Kidney (tissue), 14 donors: ENCODE measurements around the gene LIFR. TPM values are rescaled to one million over a fixed set of nuclear protein-coding genes. Genes with fewer than 3 reads are reported as not detected.

ENCODE experiments used
- DNase-seq, 5 donors: peaks; one replicate each; pipeline ENCODE4 v3.0.0-alpha.2; 2013 to 2020
- FAIRE-seq: peaks from 2 replicates; lab custom pipeline; 2012; peaks lifted over from hg19 to GRCh38; lab: Jason Lieb, UNC
- H3K27ac ChIP-seq, 2 donors: one replicate each; pipeline ENCODE4 v1.7.0; 2013; ENCODE audit warnings: low read depth in 2 of 2, low read length in 2 of 2, inconsistent platforms in 1 of 2
- H3K27me3 ChIP-seq: one replicate; pipeline ENCODE4 v1.7.1; 2013; ENCODE audit warnings: low read length, inconsistent platforms; ENCODE audit not compliant: control insufficient read depth, insufficient read depth
- H3K36me3 ChIP-seq, 3 donors: one replicate each; pipeline versions ENCODE4 v1.7.0 to v1.7.1; 2013; ENCODE audit warnings: low read length in 3 of 3, control low read depth in 1 of 3, inconsistent platforms in 1 of 3; ENCODE audit not compliant: insufficient read depth in 3 of 3, control insufficient read depth in 2 of 3
- H3K4me1 ChIP-seq, 3 donors: one replicate each; pipeline versions ENCODE4 v1.7.0 to v1.7.1; 2013; ENCODE audit warnings: low read length in 3 of 3, inconsistent platforms in 1 of 3, low read depth in 1 of 3; ENCODE audit not compliant: control insufficient read depth in 2 of 3, insufficient read depth in 2 of 3
- H3K4me3 ChIP-seq, 3 donors: one replicate each; pipeline versions ENCODE4 v1.7.0 to v1.8.1; 2013; ENCODE audit warnings: low read length in 3 of 3, control low read depth in 1 of 3, inconsistent platforms in 1 of 3
- H3K9ac ChIP-seq, 3 donors: one replicate each; pipeline versions ENCODE4 v1.7.0 to v1.7.1; 2013; ENCODE audit warnings: low read length in 3 of 3, control low read depth in 1 of 3, inconsistent platforms in 1 of 3
- H3K9me3 ChIP-seq, 3 donors: one replicate each; pipeline versions ENCODE4 v1.7.0 to v1.7.1; 2013; ENCODE audit warnings: low read length in 3 of 3, control low read depth in 1 of 3, inconsistent platforms in 1 of 3; ENCODE audit not compliant: control insufficient read depth in 2 of 3, insufficient read depth in 1 of 3
- CTCF ChIP-seq: IDR thresholded peaks from 3 replicates; pipeline ENCODE4 v1.5.1; 2012; ENCODE audit warnings: mild to moderate bottlenecking, moderate library complexity, borderline replicate concordance; ENCODE audit not compliant: insufficient read depth; ENCODE audit errors: extremely low read depth
- intact Hi-C: fragments of 100-400 bp; cut with DNase I; formaldehyde crosslinking; loops from one replicate; pipeline ENCODE4 v1.11.1; 2022
- polyA plus RNA-seq: library from polyadenylated mRNA; stranded (reverse); fragments of 350-450 nt; fragmentation: Illumina TruSeq; extraction: RNeasy Lipid Tissue Mini Kit (QIAGEN cat#74804); gene quantifications from one replicate; pipeline ENCODE4 v1.2.3, GENCODE V29; 2014; ENCODE audit warnings: low read depth, low replicate concordance; ENCODE audit not compliant: insufficient read depth
- total RNA-seq: library from RNA; stranded (reverse); fragmentation: NEBNext Ultra II Directional; extraction: Animal tissue kit (Norgen Biotek cat#: 25700); gene quantifications from one replicate; pipeline ENCODE4 v1.2.1, GENCODE V29; 2021
- donor health status: control.
- donor health status: control.
- donor health status: control.
- donor health status: control.
- donor health status: control.
- donor health status: DM: yes; HTN: yes; CAD: no.
- donor health status: Normal renal cell carcinoma (clear cell type).

The LIFR gene
- total and polyA plus RNA-seq, 2 donors from 2014 or later: 8.5 to 90.1 TPM

GRCh38 chr5:38557792-38558191 is 1.3 kb upstream of the LIFR start:
- Histone ChIP-seq H3K27me3 (no peaks in the 10 kb centered on the region), H3K4me3 (peak overlapping the region; percentile 82 to 89 (median 87)), H3K9me3 (no peaks in the 10 kb centered on the region), H3K36me3 (no peaks in the 10 kb centered on the region), H3K27ac (no peak overlapping the region), H3K9ac (peak overlapping the region in 2 of 3 donors; percentile 75 to 90), H3K4me1 (peaks cover 2 to 8% (median 6%) of the 10 kb centered on the region in 3 donors)
- FAIRE-seq (no peak), DNase-seq (no peak)
- intact Hi-C loops: no loop called here
- TF ChIP-seq CTCF: no peak

GRCh38 chr5:38557308-38557710 is 863 bp upstream of the LIFR start:
- no peaks in the 10 kb centered on the region for H3K27me3 ChIP-seq
- no peaks in the 10 kb centered on the region for H3K9me3 ChIP-seq
- no peak for TF ChIP-seq CTCF
- peak overlapping the region; percentile 75 to 90 (median 86) for H3K9ac ChIP-seq
- peak overlapping the region; percentile 96 to 97 for H3K27ac ChIP-seq
- intact Hi-C loops: no loop called here
- DNase-seq (no peak), FAIRE-seq (no peak)
- no peaks in the 10 kb centered on the region for H3K36me3 ChIP-seq
- peaks cover 4 to 11% (median 7%) of the 10 kb centered on the region in 3 donors for H3K4me1 ChIP-seq
- peak overlapping the region; percentile 82 to 89 (median 87) for H3K4me3 ChIP-seq

GRCh38 chr5:38556088-38556598 is 303 bp downstream of the LIFR start:
- FAIRE-seq (no peak), DNase-seq (peak in 2 of 5 donors; percentile 66 to 81)
- TF ChIP-seq CTCF: no peak
- intact Hi-C loops: no loop called here
- peak overlapping the region; percentile 86 to 87 for H3K27ac ChIP-seq
- H3K9me3 ChIP-seq: no peaks in the 10 kb centered on the region
- no peaks in the 10 kb centered on the region for H3K36me3 ChIP-seq
- no peaks in the 10 kb centered on the region for H3K27me3 ChIP-seq
- H3K4me3 ChIP-seq: peak overlapping the region; percentile 77 to 96 (median 90)
- H3K4me1 ChIP-seq: peaks cover 4 to 19% (median 8%) of the 10 kb centered on the region in 3 donors
- H3K9ac ChIP-seq: peak overlapping the region; percentile 77 to 84 (median 83)
